K562 (cell line): ENCODE data around the gene ANK3. TPM values are rescaled to one million over a fixed set of nuclear protein-coding genes. Genes with fewer than 3 reads are reported as not detected.

Experiments
- ATAC-seq: fragments of 200-7000 bp; cut with Tn5 transposase; 3 replicates; pipeline ENCODE4 v1.9.1; 2020; ENCODE audit warnings: moderate library complexity
- BruUV-seq: library from RNA; stranded (reverse); fragments of 400-500 nt; replicated peaks from 2 replicates; lab custom pipeline; 2021; lab: Mats Ljungman, UMichigan
- CTCF ChIA-PET: fragments of 300-600 bp; formaldehyde crosslinking; extraction: SDS; loops from one replicate; lab custom pipeline; 2021; ENCODE audit warnings: low intra/inter-chr PET ratio; lab: Yijun Ruan, JAX
- POLR2A ChIA-PET: fragments of 300-600, 350-650 bp; sonication (Branson Sonifier 250); formaldehyde crosslinking; extraction: SDS; loops from one replicate; lab custom pipeline; 2021; ENCODE audit warnings: antibody characterized with exemption, inconsistent platforms; lab: Yijun Ruan, JAX
- DNase-seq, 4 experiments: peaks; one replicate each; pipeline versions ENCODE4 v3.0.0 to v3.0.0-alpha.2; 2011 to 2018; ENCODE audit warnings: low spot score in 3 of 4, mixed read lengths in 3 of 4; ENCODE audit errors: extremely low read depth in 1 of 4
- FAIRE-seq: peaks from 2 replicates; lab custom pipeline; 2011; peaks lifted over from hg19 to GRCh38; lab: Jason Lieb, UNC
- H2AFZ ChIP-seq: 2 replicates; pipeline ENCODE4 v1.6.0; 2011; ENCODE audit warnings: low read depth, low read length, control low read depth, inconsistent platforms
- H3K27ac ChIP-seq: fragments of 200-600 bp; 3 replicates; pipeline ENCODE4 v1.8.0; 2011; ENCODE audit warnings: low read depth, mild to moderate bottlenecking, control low read depth, inconsistent platforms, low read length, moderate library complexity, mixed read lengths; ENCODE audit errors: extremely low read depth
- H3K27me3 ChIP-seq, 2 experiments: fragments of 300-600 bp in 1 of 2; 2 replicates in 1 of 2; 3 replicates in 1 of 2; pipeline versions ENCODE4 v1.6.0 to v1.8.0; 2011; ENCODE audit warnings: inconsistent platforms in 2 of 2, low read length in 2 of 2, mild to moderate bottlenecking in 1 of 2, mixed read lengths in 1 of 2, moderate library complexity in 1 of 2; ENCODE audit not compliant: control insufficient read depth in 2 of 2, insufficient read depth in 2 of 2
- H3K36me3 ChIP-seq: fragments of 300-600 bp; 3 replicates; pipeline ENCODE4 v1.8.0; 2011; ENCODE audit warnings: mild to moderate bottlenecking, low read length, inconsistent platforms; ENCODE audit not compliant: control insufficient read depth, insufficient read depth
- H3K4me1 ChIP-seq, 2 experiments: fragments of 200-600 bp in 1 of 2; replicated peaks in 1 of 2; 2 replicates in 1 of 2; 3 replicates in 1 of 2; pipeline versions ENCODE4 v1.5.1 to v1.8.0; 2011; ENCODE audit warnings: inconsistent platforms in 2 of 2, low read length in 2 of 2, mild to moderate bottlenecking in 1 of 2, mixed read lengths in 1 of 2, moderate library complexity in 1 of 2; ENCODE audit not compliant: control insufficient read depth in 2 of 2, insufficient read depth in 2 of 2
- H3K4me2 ChIP-seq: 2 replicates; pipeline ENCODE4 v1.6.1; 2011; ENCODE audit warnings: low read length, control low read depth, inconsistent platforms, mixed read lengths; ENCODE audit not compliant: insufficient read depth
- H3K4me3 ChIP-seq: fragments of 200-600 bp; sonication (generic), shearing (Covaris generic); 2 replicates; pipeline ENCODE4 v1.5.1; 2016; ENCODE audit warnings: control low read depth, inconsistent platforms
- H3K79me2 ChIP-seq: fragments of 200-600 bp; 3 replicates; pipeline ENCODE4 v1.8.0; 2011; ENCODE audit warnings: low read length, inconsistent platforms; ENCODE audit not compliant: control insufficient read depth, insufficient read depth
- H3K9ac ChIP-seq, 2 experiments: 2 replicates each; pipeline versions ENCODE4 v1.6.0 to v1.6.1; 2011; ENCODE audit warnings: low read depth in 2 of 2, low read length in 2 of 2, control low read depth in 1 of 2, inconsistent platforms in 1 of 2, mild to moderate bottlenecking in 1 of 2, mixed read lengths in 1 of 2; ENCODE audit not compliant: insufficient read depth in 1 of 2
- H3K9me1 ChIP-seq: one replicate; pipeline ENCODE4 v1.6.0; 2011; ENCODE audit warnings: inconsistent platforms, mild to moderate bottlenecking, low read length, moderate library complexity; ENCODE audit not compliant: control insufficient read depth, insufficient read depth
- H3K9me3 ChIP-seq: replicated peaks from 2 replicates; pipeline ENCODE4 v1.5.1; 2011; ENCODE audit warnings: low read depth, low read length, inconsistent platforms; ENCODE audit not compliant: control insufficient read depth, insufficient read depth
- H4K20me1 ChIP-seq: replicated peaks from 2 replicates; pipeline ENCODE4 v1.6.1; 2011; ENCODE audit warnings: low read length, inconsistent platforms, mixed read lengths; ENCODE audit not compliant: control insufficient read depth, insufficient read depth
- BRD4 ChIP-seq: fragments of 200-600 bp; sonication (generic); IDR thresholded peaks from 2 replicates; pipeline ENCODE4 v1.6.1; 2017; ENCODE audit warnings: inconsistent platforms
- CEBPG ChIP-seq, 3 experiments: fragments of 200-800 bp in 1 of 3; sonication (Bioruptor generic) in 1 of 3; sonication (generic) in 1 of 3; formaldehyde crosslinking in 1 of 3; IDR thresholded peaks in 2 of 3; conservative IDR thresholded peaks in 1 of 3; 2 replicates each; pipeline versions ENCODE4 v1.6.1 to v1.8.0; 2016 to 2022; ENCODE audit warnings: missing compliant biosample characterization in 2 of 3, missing genetic modification characterization in 2 of 3, mild to moderate bottlenecking in 1 of 3, missing genetic modification reagents in 1 of 3
- COPS2 ChIP-seq: fragments of 450-650 bp; conservative IDR thresholded peaks from 2 replicates; pipeline ENCODE4 v1.6.1; 2016; ENCODE audit warnings: mild to moderate bottlenecking, moderate library complexity
- ETS2 ChIP-seq: IDR thresholded peaks from 2 replicates; pipeline ENCODE4 v1.6.1; 2016; ENCODE audit warnings: borderline replicate concordance, missing genetic modification characterization, mild to moderate bottlenecking, moderate library complexity, missing compliant biosample characterization; ENCODE audit not compliant: poor library complexity, severe bottlenecking
- ILF3 ChIP-seq: fragments of 450-650 bp; IDR thresholded peaks from 2 replicates; pipeline ENCODE4 v1.6.1; 2018; ENCODE audit warnings: antibody characterized with exemption, mild to moderate bottlenecking, moderate library complexity, borderline replicate concordance
- MNT ChIP-seq, 2 experiments: fragments of 450-650 bp; conservative IDR thresholded peaks; 2 replicates each; pipeline ENCODE4 v1.6.1; 2017; ENCODE audit warnings: mild to moderate bottlenecking in 2 of 2, moderate library complexity in 2 of 2
- PREB ChIP-seq: sonication (generic); formaldehyde crosslinking; IDR thresholded peaks from 2 replicates; pipeline ENCODE4 v1.8.1; 2023; ENCODE audit warnings: mild to moderate bottlenecking, missing genetic modification reagents
- RBBP5 ChIP-seq: fragments of 200-600 bp; sonication (generic); IDR thresholded peaks from 2 replicates; pipeline ENCODE4 v1.6.1; 2012; ENCODE audit warnings: borderline replicate concordance, mild to moderate bottlenecking, low read length, control low read depth, inconsistent platforms; ENCODE audit not compliant: insufficient read depth, poor library complexity, severe bottlenecking
- SMC3 ChIP-seq: conservative IDR thresholded peaks from 2 replicates; pipeline ENCODE4 v1.6.1; 2011; ENCODE audit warnings: low read depth, low read length, improper control_type of control experiment; ENCODE audit not compliant: insufficient read depth
- ZSCAN29 ChIP-seq: fragments of 450-650 bp; IDR thresholded peaks from 2 replicates; pipeline ENCODE4 v1.6.1; 2017
- in situ Hi-C: fragments of 300-500 bp; cut with MboI; formaldehyde crosslinking; loops from 4 replicates; pipeline ENCODE4 v1.15.0; 2018; ENCODE audit warnings: inconsistent platforms, mixed read lengths
- intact Hi-C: fragments of 100-400 bp; cut with micrococcal nuclease; formaldehyde crosslinking; loops from 2 replicates; pipeline ENCODE4 v1.14.2; 2022
- polyA plus RNA-seq, 8 experiments: library from polyadenylated mRNA; depleted of rRNA in 4 of 8; stranded (reverse) in 5 of 8; unstranded in 3 of 8; fragments of >200 nt; fragmentation: Nextera tagmentation in 2 of 8; fragmentation: Illumina TruSeq in 1 of 8; extraction: Ambion mirVana in 2 of 8; extraction: Trizol in 1 of 8; gene quantifications; 2 replicates each; pipeline versions ENCODE4 v1.2.1 to v1.2.3, GENCODE V29; 2011 to 2014; ENCODE audit warnings: inconsistent platforms in 1 of 8, missing spikeins in 1 of 8
- total RNA-seq, 7 experiments: library from RNA; depleted of rRNA in 6 of 7; stranded (reverse); fragments of >200 nt in 6 of 7; fragmentation: Illumina TruSeq in 2 of 7; extraction: Trizol in 2 of 7; gene quantifications; 2 replicates each; pipeline versions ENCODE4 v1.2.1 to v1.2.3, GENCODE V29; 2011 to 2021; ENCODE audit warnings: low replicate concordance in 1 of 7
- TF ChIP-seq, protein P1 (sequence below): fragments of 250-450 bp; sonication (Bioruptor Pico); IDR thresholded peaks from 2 replicates; pipeline ENCODE4 v1.4.0; 2020; ENCODE audit warnings: mild to moderate bottlenecking
- TF ChIP-seq, protein P2 (sequence below): fragments of 450-650 bp; formaldehyde crosslinking; IDR thresholded peaks from 2 replicates; pipeline ENCODE4 v1.4.0; 2020; ENCODE audit warnings: mild to moderate bottlenecking, moderate library complexity
- TF ChIP-seq, protein P3 (sequence below): fragments of 450-650 bp; IDR thresholded peaks from 2 replicates; pipeline ENCODE4 v1.6.1; 2016
- TF ChIP-seq, protein P4 (sequence below): fragments of 450-650 bp; conservative IDR thresholded peaks from 2 replicates; pipeline ENCODE4 v1.6.1; 2016; ENCODE audit warnings: missing genetic modification characterization, low read depth, mild to moderate bottlenecking, missing compliant biosample characterization, moderate library complexity

The ANK3 gene
- total and polyA plus RNA-seq, 9 of the 15 experiments (the other 6 are each of a cell fraction or from before 2014, with no cell fraction given), result 10.0 to 32.3 (median 17.9) TPM

DNA sequence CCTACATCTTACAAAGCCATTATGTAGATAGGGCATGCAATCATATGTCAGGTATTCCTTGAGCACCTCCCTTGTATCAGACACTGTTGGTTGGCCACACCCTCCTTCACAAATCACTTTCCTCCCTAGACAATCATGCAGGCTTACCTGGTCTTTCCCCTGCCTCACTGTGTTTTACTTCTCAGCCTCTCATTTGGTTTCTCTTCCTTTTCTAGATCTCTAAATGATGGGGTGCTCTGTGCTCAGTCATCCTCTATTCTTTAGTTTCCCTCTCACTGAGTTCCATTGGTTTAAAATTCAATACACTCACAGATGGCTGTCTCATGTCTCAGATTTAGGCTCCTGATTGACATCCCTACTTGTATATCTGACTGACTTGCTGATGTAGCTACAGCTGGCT is 31.4 kb downstream of the ANK3 start:
- H3K27ac ChIP-seq, result no peak overlapping the region
- DNase-seq (no peak), FAIRE-seq (no peak), ATAC-seq (no peak)
- no peaks in the 10 kb centered on the region for H3K9me1 ChIP-seq
- CTCF ChIA-PET, result no interaction called here
- H3K36me3 ChIP-seq, result no peaks in the 10 kb centered on the region
- no peaks in the 10 kb centered on the region for H3K9me3 ChIP-seq
- H4K20me1 ChIP-seq, result no peaks in the 10 kb centered on the region
- intact Hi-C loops (no loop called here), in situ Hi-C loops (no loop called here)
- no peaks in the 10 kb centered on the region for H3K79me2 ChIP-seq
- H2AFZ ChIP-seq, result no peak overlapping the region
- no TSS peak for BruUV-seq
- H3K4me1 ChIP-seq, result peaks cover 0 to 27% of the 10 kb centered on the region in 2 experiments; a peak in 4 of 5 replicates
- H3K27me3 ChIP-seq, result no peaks in the 10 kb centered on the region
- H3K9ac ChIP-seq, result no peak overlapping the region
- POLR2A ChIA-PET, result interaction anchor here (1.4 kb wide), 1 partner anchor 26 kb away, joined by 4 read pairs; no protein-coding TSS in a partner anchor
- no peak overlapping the region for H3K4me3 ChIP-seq
- H3K4me2 ChIP-seq, result no peak overlapping the region
- TF ChIP-seq CEBPG (CRISPR knock-in tag; IDR thresholded peaks at IDR 0.05) (no peak), CEBPG (tag; conservative IDR thresholded peaks at IDR 0.05 in 1 of 2, IDR thresholded peaks at IDR 0.05 in 1 of 2) (no peak), ETS2 (no peak), SMC3 (no peak), MNT (conservative IDR thresholded peaks at IDR 0.05) (no peak), RBBP5 (no peak), ZSCAN29 (no peak), COPS2 (no peak), ILF3 (no peak), BRD4 (no peak), PREB (CRISPR knock-in tag) (no peak)
- TF ChIP-seq, protein P1, sequence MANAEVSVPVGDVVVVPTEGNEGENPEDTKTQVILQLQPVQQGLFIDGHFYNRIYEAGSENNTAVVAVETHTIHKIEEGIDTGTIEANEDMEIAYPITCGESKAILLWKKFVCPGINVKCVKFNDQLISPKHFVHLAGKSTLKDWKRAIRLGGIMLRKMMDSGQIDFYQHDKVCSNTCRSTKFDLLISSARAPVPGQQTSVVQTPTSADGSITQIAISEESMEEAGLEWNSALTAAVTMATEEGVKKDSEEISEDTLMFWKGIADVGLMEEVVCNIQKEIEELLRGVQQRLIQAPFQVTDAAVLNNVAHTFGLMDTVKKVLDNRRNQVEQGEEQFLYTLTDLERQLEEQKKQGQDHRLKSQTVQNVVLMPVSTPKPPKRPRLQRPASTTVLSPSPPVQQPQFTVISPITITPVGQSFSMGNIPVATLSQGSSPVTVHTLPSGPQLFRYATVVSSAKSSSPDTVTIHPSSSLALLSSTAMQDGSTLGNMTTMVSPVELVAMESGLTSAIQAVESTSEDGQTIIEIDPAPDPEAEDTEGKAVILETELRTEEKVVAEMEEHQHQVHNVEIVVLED, result no peak
- TF ChIP-seq, protein P2, sequence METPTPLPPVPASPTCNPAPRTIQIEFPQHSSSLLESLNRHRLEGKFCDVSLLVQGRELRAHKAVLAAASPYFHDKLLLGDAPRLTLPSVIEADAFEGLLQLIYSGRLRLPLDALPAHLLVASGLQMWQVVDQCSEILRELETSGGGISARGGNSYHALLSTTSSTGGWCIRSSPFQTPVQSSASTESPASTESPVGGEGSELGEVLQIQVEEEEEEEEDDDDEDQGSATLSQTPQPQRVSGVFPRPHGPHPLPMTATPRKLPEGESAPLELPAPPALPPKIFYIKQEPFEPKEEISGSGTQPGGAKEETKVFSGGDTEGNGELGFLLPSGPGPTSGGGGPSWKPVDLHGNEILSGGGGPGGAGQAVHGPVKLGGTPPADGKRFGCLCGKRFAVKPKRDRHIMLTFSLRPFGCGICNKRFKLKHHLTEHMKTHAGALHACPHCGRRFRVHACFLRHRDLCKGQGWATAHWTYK (CRISPR knock-in tag), result no peak
- TF ChIP-seq, protein P3, sequence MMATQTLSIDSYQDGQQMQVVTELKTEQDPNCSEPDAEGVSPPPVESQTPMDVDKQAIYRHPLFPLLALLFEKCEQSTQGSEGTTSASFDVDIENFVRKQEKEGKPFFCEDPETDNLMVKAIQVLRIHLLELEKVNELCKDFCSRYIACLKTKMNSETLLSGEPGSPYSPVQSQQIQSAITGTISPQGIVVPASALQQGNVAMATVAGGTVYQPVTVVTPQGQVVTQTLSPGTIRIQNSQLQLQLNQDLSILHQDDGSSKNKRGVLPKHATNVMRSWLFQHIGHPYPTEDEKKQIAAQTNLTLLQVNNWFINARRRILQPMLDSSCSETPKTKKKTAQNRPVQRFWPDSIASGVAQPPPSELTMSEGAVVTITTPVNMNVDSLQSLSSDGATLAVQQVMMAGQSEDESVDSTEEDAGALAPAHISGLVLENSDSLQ, result no peak
- TF ChIP-seq, protein P4, sequence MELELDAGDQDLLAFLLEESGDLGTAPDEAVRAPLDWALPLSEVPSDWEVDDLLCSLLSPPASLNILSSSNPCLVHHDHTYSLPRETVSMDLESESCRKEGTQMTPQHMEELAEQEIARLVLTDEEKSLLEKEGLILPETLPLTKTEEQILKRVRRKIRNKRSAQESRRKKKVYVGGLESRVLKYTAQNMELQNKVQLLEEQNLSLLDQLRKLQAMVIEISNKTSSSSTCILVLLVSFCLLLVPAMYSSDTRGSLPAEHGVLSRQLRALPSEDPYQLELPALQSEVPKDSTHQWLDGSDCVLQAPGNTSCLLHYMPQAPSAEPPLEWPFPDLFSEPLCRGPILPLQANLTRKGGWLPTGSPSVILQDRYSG, result no peak
